GM12872 (cell line): ENCODE measurements around the gene PTGDR.

ENCODE experiments used
- TF ChIP-seq, protein P1 (sequence below): IDR thresholded peaks from 3 replicates; pipeline ENCODE4 v1.5.1; 2011; ENCODE audit warnings: low read depth, mild to moderate bottlenecking, low read length, moderate library complexity; ENCODE audit not compliant: insufficient read depth

The PTGDR gene

GRCh38 chr14:52319919-52320318 is 52.4 kb downstream of the PTGDR start:
- TF ChIP-seq, protein P1, sequence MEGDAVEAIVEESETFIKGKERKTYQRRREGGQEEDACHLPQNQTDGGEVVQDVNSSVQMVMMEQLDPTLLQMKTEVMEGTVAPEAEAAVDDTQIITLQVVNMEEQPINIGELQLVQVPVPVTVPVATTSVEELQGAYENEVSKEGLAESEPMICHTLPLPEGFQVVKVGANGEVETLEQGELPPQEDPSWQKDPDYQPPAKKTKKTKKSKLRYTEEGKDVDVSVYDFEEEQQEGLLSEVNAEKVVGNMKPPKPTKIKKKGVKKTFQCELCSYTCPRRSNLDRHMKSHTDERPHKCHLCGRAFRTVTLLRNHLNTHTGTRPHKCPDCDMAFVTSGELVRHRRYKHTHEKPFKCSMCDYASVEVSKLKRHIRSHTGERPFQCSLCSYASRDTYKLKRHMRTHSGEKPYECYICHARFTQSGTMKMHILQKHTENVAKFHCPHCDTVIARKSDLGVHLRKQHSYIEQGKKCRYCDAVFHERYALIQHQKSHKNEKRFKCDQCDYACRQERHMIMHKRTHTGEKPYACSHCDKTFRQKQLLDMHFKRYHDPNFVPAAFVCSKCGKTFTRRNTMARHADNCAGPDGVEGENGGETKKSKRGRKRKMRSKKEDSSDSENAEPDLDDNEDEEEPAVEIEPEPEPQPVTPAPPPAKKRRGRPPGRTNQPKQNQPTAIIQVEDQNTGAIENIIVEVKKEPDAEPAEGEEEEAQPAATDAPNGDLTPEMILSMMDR, result no peak

DNA sequence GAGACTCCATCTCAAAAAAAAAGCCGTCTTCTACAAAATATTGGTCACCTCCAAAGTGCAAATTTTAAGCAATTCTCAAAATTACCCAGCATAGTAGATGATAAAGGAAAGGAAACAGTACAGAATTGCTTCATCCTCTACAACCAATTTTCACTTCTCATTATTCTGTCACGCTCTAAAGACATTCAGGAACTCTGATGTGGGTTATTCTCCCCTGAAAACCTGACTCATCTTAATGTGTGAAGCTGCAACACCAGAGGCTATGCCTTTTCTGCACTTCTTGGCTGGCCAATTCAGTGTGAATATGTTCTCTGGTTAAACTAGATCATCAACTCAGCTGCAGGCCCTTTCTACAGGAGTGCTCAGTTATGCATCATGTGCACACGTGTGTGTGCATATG is 57.6 kb downstream of the PTGDR start:
- TF ChIP-seq, protein P1, result no peak

GRCh38 chr14:52325630-52326029 is 58.1 kb downstream of the PTGDR start:
- TF ChIP-seq, protein P1, result no peak
